A549 treated with RU486 at 1 μM for 4 hours (cell line): Measurements from ENCODE around the gene WDR53. TPM values are rescaled to one million over a fixed set of nuclear protein-coding genes. Genes with fewer than 3 reads are reported as not detected.

Source experiments
- total RNA-seq: library from RNA; stranded (reverse); fragments of 200-300 nt; extraction: Qiagen RNA extraction; gene quantifications from 5 replicates; pipeline ENCODE4 v1.2.3, GENCODE V29; 2022; ENCODE audit warnings: low read depth

Gene WDR53
- total RNA-seq: 8.5 to 10.4 TPM (median 8.8 TPM) in 5 replicates

GRCh38 chr3:196568246-196569002, at the start of gene WDR53, which contains the start of gene FBXO45:
Gene WDR53, minus strand, starts transcription at chr3:196568554. Its CDS starts 7,079 bp downstream, at chr3:196561475.
Gene FBXO45, plus strand, starts transcription at chr3:196568660. Its CDS starts 325 bp downstream, at chr3:196568985.

GRCh38 chr3:196514913-196515621, 53.3 kb downstream of the WDR53 start, which contains the start of gene SMCO1:
Gene SMCO1, minus strand, starts transcription at chr3:196515346. Its CDS starts 137 bp downstream, at chr3:196515209.

Other genes with a start within 250 kb of the WDR53 start
- 7.5 to 11.4 TPM (median 9.4 TPM) in 5 replicates for gene TM4SF19, start 230.2 kb downstream of the WDR53 start, total RNA-seq
- 6.3 to 9.3 TPM (median 8.9 TPM) in 5 replicates for gene UBXN7, start 136.1 kb downstream of the WDR53 start, total RNA-seq
- 3.5 to 5.4 TPM (median 4.7 TPM) in 5 replicates for gene RNF168, start 64.8 kb downstream of the WDR53 start, total RNA-seq
- gene SMCO1, start 53.2 kb downstream of the WDR53 start, total RNA-seq: not detected in 5 replicates
- gene FBXO45, start 106 bp upstream of the WDR53 start, total RNA-seq: 3.0 to 8.5 TPM (median 7.5 TPM) in 5 replicates
- gene NRROS, start 71.1 kb upstream of the WDR53 start, total RNA-seq: not detected in 5 replicates
- 2.1 to 3.4 TPM (median 2.6 TPM) in 5 replicates for gene CEP19, start 143.7 kb upstream of the WDR53 start, total RNA-seq
- gene PIGX, start 143.8 kb upstream of the WDR53 start, total RNA-seq: 28.9 to 34.7 TPM (median 29.9 TPM) in 5 replicates
- gene PAK2, start 171.3 kb upstream of the WDR53 start, total RNA-seq: 28.5 to 54.8 TPM (median 41.3 TPM) in 5 replicates